GM21390 (cell line): Measurements from ENCODE around the gene PCDHGB5.
A peak's percentile ranks its signal among the peaks of the same experiment; 100 is the strongest.
"Not testable (repeated sequence)": the region's sequence is repeated elsewhere in the genome, so short reads cannot be mapped to it uniquely, and the experiment has no call there.

Source experiments
- ATAC-seq: cut with Tn5 transposase; IDR thresholded peaks from one replicate; pipeline ENCODE4 v1.9.1; 2021; ENCODE audit not compliant: unreplicated experiment

PCDHGB5 gene

GRCh38 chr5:141397756-141398551 is at the start of gene PCDHGB5:
Gene PCDHGB5, plus strand, starts transcription at chr5:141397947. Its CDS starts 181 bp downstream, at chr5:141398128.
- ATAC-seq, result not testable (repeated sequence)

GRCh38 chr5:141349917-141350619 is 47.7 kb upstream of the PCDHGB5 start, which contains the start of gene PCDHGB1:
Gene PCDHGB1, plus strand, starts transcription at chr5:141350099. Its CDS starts 162 bp downstream, at chr5:141350261.
- ATAC-seq, result peak; percentile 71

- ATAC-seq, result no peak
Measured at GRCh38 chr5:141351591-141351990, 46.2 kb upstream of the PCDHGB5 start.

GRCh38 chr5:141354900-141355469 is 42.8 kb upstream of the PCDHGB5 start, which contains the start of gene PCDHGA4:
Gene PCDHGA4, plus strand, starts transcription at chr5:141355021. Its CDS starts 87 bp downstream, at chr5:141355108.
- no peak for ATAC-seq

- no peak for ATAC-seq
Measured at GRCh38 chr5:141355641-141356040, 42.1 kb upstream of the PCDHGB5 start.

GRCh38 chr5:141356133-141356532 is 41.6 kb upstream of the PCDHGB5 start:
- ATAC-seq, result no peak

- ATAC-seq, result no peak
Measured at GRCh38 chr5:141356950-141357349, 40.8 kb upstream of the PCDHGB5 start.

GRCh38 chr5:141359790-141360426 is 37.8 kb upstream of the PCDHGB5 start, which contains the start of gene PCDHGB2:
Gene PCDHGB2, plus strand, starts transcription at chr5:141359994. Its CDS starts 142 bp downstream, at chr5:141360136.
- no peak for ATAC-seq

- ATAC-seq, result no peak
Measured at GRCh38 chr5:141360685-141361084, 37.1 kb upstream of the PCDHGB5 start.

GRCh38 chr5:141362719-141363118 is 35.0 kb upstream of the PCDHGB5 start:
- no peak for ATAC-seq

GRCh38 chr5:141363952-141364660 is 33.6 kb upstream of the PCDHGB5 start, which contains the start of gene PCDHGA5:
Gene PCDHGA5, plus strand, starts transcription at chr5:141364162. Its CDS starts 169 bp downstream, at chr5:141364331.
- no peak for ATAC-seq

GRCh38 chr5:141366016-141366896 is 31.5 kb upstream of the PCDHGB5 start:
- no peak for ATAC-seq

- peak; percentile 95 for ATAC-seq
Measured at GRCh38 chr5:141369994-141370848, 27.5 kb upstream of the PCDHGB5 start, which contains the start of gene PCDHGB3. Gene PCDHGB3, plus strand, starts transcription at chr5:141370242. Its CDS starts 153 bp downstream, at chr5:141370395.

- ATAC-seq, result no peak
Measured at GRCh38 chr5:141371572-141372475, 25.9 kb upstream of the PCDHGB5 start.

- no peak for ATAC-seq
Measured at GRCh38 chr5:141373673-141374317, 24.0 kb upstream of the PCDHGB5 start, which contains the start of gene PCDHGA6. Gene PCDHGA6, plus strand, starts transcription at chr5:141373891. Its CDS starts 193 bp downstream, at chr5:141374084.

- ATAC-seq, result no peak
Measured at GRCh38 chr5:141374627-141375026, 23.1 kb upstream of the PCDHGB5 start.
